Measurements from ENCODE around the gene JARID2. TPM values are rescaled to one million over a fixed set of nuclear protein-coding genes. Genes with fewer than 3 reads are reported as not detected.
A peak's percentile ranks its signal among the peaks of the same experiment; 100 is the strongest.

Gene JARID2
- total RNA-seq, 1 donor from 2014 or later = 65.6 TPM

GRCh38 chr6:15534974-15535373 is 289.1 kb downstream of the JARID2 start:
- DNase-seq (ENCODE audit: low spot score, unreplicated experiment) = no peak
- no peak overlapping the region for H3K4me3 Mint-ChIP-seq (ENCODE audit: low read depth)
- TF ChIP-seq CTCF (IDR thresholded peaks at IDR 0.05; ENCODE audit: unreplicated experiment) = no peak
- peaks cover 14% of the 10 kb centered on the region for H3K36me3 Mint-ChIP-seq (ENCODE audit: insufficient read depth)
- H3K27me3 Mint-ChIP-seq = no peaks in the 10 kb centered on the region
- peak overlapping the region; percentile 31 for H3K27ac Mint-ChIP-seq
- no peaks in the 10 kb centered on the region for H3K9me3 Mint-ChIP-seq (ENCODE audit: low read depth)
- peaks cover 10% of the 10 kb centered on the region for H3K4me1 Mint-ChIP-seq (ENCODE audit: low read depth)

DNA sequence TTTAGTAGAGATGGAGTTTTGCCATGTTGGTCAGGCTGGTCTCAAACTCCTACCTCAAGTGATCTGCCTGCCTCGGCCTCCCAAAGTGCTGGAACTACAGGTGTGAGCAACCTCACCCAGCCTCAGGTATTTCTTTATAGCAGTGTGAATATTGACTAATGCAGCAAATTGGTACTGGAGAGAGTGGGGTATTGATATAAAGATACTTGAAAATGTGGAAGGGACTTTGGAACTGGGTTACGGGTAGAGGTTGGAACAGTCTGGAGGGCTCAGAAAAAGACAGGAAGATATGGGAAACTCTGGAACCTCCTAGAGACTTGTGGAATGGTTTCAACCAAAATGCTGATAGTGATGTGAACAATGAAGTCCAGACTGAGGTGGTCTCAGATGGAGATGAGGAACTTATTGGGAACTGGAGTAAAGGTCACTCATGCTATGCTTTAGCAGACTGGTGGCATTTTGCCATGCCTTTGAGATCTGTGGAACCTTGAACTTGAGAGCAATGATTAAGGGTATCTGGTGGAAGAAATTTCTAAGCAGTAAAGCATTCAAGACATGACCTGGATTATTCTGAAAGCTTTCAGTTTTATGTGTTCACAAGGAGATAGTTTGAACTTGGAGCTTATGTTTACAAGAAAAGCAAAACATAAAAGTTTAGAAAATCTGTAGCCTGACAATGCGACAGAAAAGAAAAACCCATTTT is 289.8 kb downstream of the JARID2 start:
- no peaks in the 10 kb centered on the region for H3K9me3 Mint-ChIP-seq (ENCODE audit: low read depth)
- peaks cover 10% of the 10 kb centered on the region for H3K4me1 Mint-ChIP-seq (ENCODE audit: low read depth)
- no peak overlapping the region for H3K4me3 Mint-ChIP-seq (ENCODE audit: low read depth)
- no peaks in the 10 kb centered on the region for H3K27me3 Mint-ChIP-seq
- TF ChIP-seq CTCF (IDR thresholded peaks at IDR 0.05; ENCODE audit: unreplicated experiment) = no peak
- DNase-seq (ENCODE audit: low spot score, unreplicated experiment) = no peak
- no peak overlapping the region for H3K27ac Mint-ChIP-seq
- peaks cover 12% of the 10 kb centered on the region for H3K36me3 Mint-ChIP-seq (ENCODE audit: insufficient read depth)

GRCh38 chr6:15536198-15536955 is 290.5 kb downstream of the JARID2 start:
- TF ChIP-seq CTCF (IDR thresholded peaks at IDR 0.05; ENCODE audit: unreplicated experiment) = no peak
- Mint-ChIP-seq H3K9me3 (ENCODE audit: low read depth) (no peaks in the 10 kb centered on the region), H3K36me3 (ENCODE audit: insufficient read depth) (peaks cover 12% of the 10 kb centered on the region), H3K4me3 (ENCODE audit: low read depth) (no peak overlapping the region), H3K4me1 (ENCODE audit: low read depth) (peaks cover 10% of the 10 kb centered on the region), H3K27me3 (no peaks in the 10 kb centered on the region), H3K27ac (no peak overlapping the region)
- DNase-seq (ENCODE audit: low spot score, unreplicated experiment) = no peak

GRCh38 chr6:15538106-15538505 is 292.2 kb downstream of the JARID2 start:
- Mint-ChIP-seq H3K4me1 (ENCODE audit: low read depth) (peaks cover 12% of the 10 kb centered on the region), H3K27me3 (no peaks in the 10 kb centered on the region), H3K36me3 (ENCODE audit: insufficient read depth) (peaks cover 7% of the 10 kb centered on the region), H3K27ac (no peak overlapping the region), H3K4me3 (ENCODE audit: low read depth) (no peak overlapping the region), H3K9me3 (ENCODE audit: low read depth) (no peaks in the 10 kb centered on the region)
- no peak for DNase-seq (ENCODE audit: low spot score, unreplicated experiment)
- TF ChIP-seq CTCF (IDR thresholded peaks at IDR 0.05; ENCODE audit: unreplicated experiment) = no peak

GRCh38 chr6:15538766-15539495 is 293.1 kb downstream of the JARID2 start:
- DNase-seq (ENCODE audit: low spot score, unreplicated experiment) = no peak
- no peak for TF ChIP-seq CTCF (IDR thresholded peaks at IDR 0.05; ENCODE audit: unreplicated experiment)
- Mint-ChIP-seq H3K9me3 (ENCODE audit: low read depth) (peaks cover 5% of the 10 kb centered on the region), H3K36me3 (ENCODE audit: insufficient read depth) (peaks cover 10% of the 10 kb centered on the region), H3K27ac (no peak overlapping the region), H3K4me3 (ENCODE audit: low read depth) (no peak overlapping the region), H3K4me1 (ENCODE audit: low read depth) (peaks cover 12% of the 10 kb centered on the region), H3K27me3 (no peaks in the 10 kb centered on the region)

All from progenitor cell of endocrine pancreas (in vitro differentiated cells).